CD4-positive, alpha-beta T cell (primary cell): ENCODE results near the gene RAB8B. TPM values are rescaled to one million over a fixed set of nuclear protein-coding genes. Genes with fewer than 3 reads are reported as not detected.

Experiments
- ATAC-seq: fragments of 200-7000 bp; cut with Tn5 transposase; one replicate; pipeline ENCODE4 v1.10.0; 2022; ENCODE audit warnings: mild to moderate bottlenecking; ENCODE audit not compliant: poor library complexity
- CTCF ChIA-PET: fragments of 350-600 bp; sonication (Branson Sonifier 250); formaldehyde crosslinking; loops from one replicate; lab custom pipeline; 2021; ENCODE audit warnings: antibody characterized with exemption, inconsistent platforms; lab: Charles Lee
- POLR2A ChIA-PET: fragments of 350-600 bp; sonication (Branson Sonifier 250); formaldehyde crosslinking; loops from one replicate; lab custom pipeline; 2021; ENCODE audit warnings: antibody characterized with exemption, inconsistent platforms; lab: Charles Lee
- DNase-seq, 14 experiments: peaks; one replicate each; pipeline ENCODE4 v3.0.0-alpha.2; 2013 to 2020; ENCODE audit warnings: mixed read lengths in 2 of 14
- H3K27ac ChIP-seq, 2 donors: one replicate each; pipeline versions ENCODE4 v1.5.1 to v1.7.0; 2013; ENCODE audit warnings: low read length in 2 of 2, low read depth in 1 of 2, mild to moderate bottlenecking in 1 of 2
- H3K27me3 ChIP-seq, 2 experiments: 1 replicate in 1 of 2; 2 replicates in 1 of 2; pipeline versions ENCODE4 v1.6.1 to v1.7.0; 2013; ENCODE audit warnings: low read length in 2 of 2, control low read depth in 1 of 2, mild to moderate bottlenecking in 1 of 2, moderate library complexity in 1 of 2; ENCODE audit not compliant: insufficient read depth in 2 of 2, control insufficient read depth in 1 of 2
- H3K36me3 ChIP-seq: one replicate; pipeline ENCODE4 v1.6.1; 2013; ENCODE audit warnings: low read length, control low read depth; ENCODE audit not compliant: insufficient read depth
- H3K4me1 ChIP-seq: one replicate; pipeline ENCODE4 v1.6.1; 2013; ENCODE audit warnings: low read length, control low read depth; ENCODE audit not compliant: insufficient read depth
- H3K4me3 ChIP-seq: one replicate; pipeline ENCODE4 v1.5.1; 2013; ENCODE audit warnings: mild to moderate bottlenecking, low read length, moderate library complexity
- H3K9me3 ChIP-seq, 2 experiments: 1 replicate in 1 of 2; 2 replicates in 1 of 2; pipeline versions ENCODE4 v1.6.1 to v1.7.0; 2013; ENCODE audit warnings: low read length in 2 of 2, mild to moderate bottlenecking in 2 of 2, control low read depth in 1 of 2, moderate library complexity in 1 of 2; ENCODE audit not compliant: control insufficient read depth in 1 of 2, insufficient read depth in 1 of 2
- H3K27ac Mint-ChIP-seq: one replicate; pipeline ENCODE4 v1.8.0; 2020; ENCODE audit warnings: mixed read lengths
- H3K27me3 Mint-ChIP-seq: one replicate; pipeline ENCODE4 v1.8.0; 2021; ENCODE audit warnings: mixed read lengths
- H3K36me3 Mint-ChIP-seq: one replicate; pipeline ENCODE4 v1.8.0; 2021; ENCODE audit warnings: low read depth, mixed read lengths
- H3K4me1 Mint-ChIP-seq: one replicate; pipeline ENCODE4 v1.8.0; 2021; ENCODE audit warnings: low read depth, mixed read lengths
- H3K4me3 Mint-ChIP-seq: one replicate; pipeline ENCODE4 v1.8.0; 2020; ENCODE audit warnings: mild to moderate bottlenecking, mixed read lengths
- H3K9me3 Mint-ChIP-seq: one replicate; pipeline ENCODE4 v1.8.0; 2020; ENCODE audit warnings: mixed read lengths
- intact Hi-C, 2 experiments: fragments of 100-400 bp; cut with DNase I in 1 of 2; cut with micrococcal nuclease in 1 of 2; formaldehyde crosslinking; loops; one replicate each; pipeline versions ENCODE4 v1.15.1 to v1.9.0; 2023 to 2025; cut with DNase I, micrococcal nuclease
- total RNA-seq, 174 experiments: library from RNA in 2 of 174; stranded (reverse) in 2 of 174; gene quantifications; one replicate each; pipeline ENCODE4 v1.2.3 and lab custom pipeline; 2021 to 2026
- TF ChIP-seq, protein P1 (sequence below): fragments of 200-600 bp; IDR thresholded peaks from one replicate; pipeline ENCODE4 v1.8.0; 2022; ENCODE audit warnings: antibody characterized with exemption, mild to moderate bottlenecking

Gene RAB8B
- total RNA-seq, 2 experiments from 2014 or later = 74.5 to 75.2 TPM

DNA sequence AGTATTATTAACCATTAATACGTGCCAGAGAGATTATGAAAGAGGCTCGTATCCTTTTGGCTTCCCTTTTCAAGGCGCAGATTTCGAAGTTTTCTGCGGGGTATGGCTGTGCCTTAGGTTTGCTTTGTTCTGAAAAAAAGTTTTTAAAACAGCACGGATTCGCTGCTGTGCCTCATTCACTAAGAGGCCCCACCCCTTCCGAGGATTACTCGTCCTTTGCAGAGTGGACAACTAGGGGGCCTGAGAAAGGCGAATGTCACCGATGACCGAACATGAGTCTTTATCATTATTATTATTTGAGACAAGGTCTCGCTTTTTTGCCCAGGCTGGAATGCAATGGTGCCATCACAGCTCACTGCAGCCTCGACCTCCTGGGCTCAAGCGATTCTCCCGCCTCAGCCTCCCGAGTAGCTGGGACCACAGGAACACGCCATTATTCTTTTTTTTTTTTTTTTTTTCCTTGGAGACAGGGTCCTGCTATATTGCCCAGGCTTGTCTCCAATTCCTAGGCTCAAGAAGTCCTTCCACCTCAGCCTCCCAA, 31.4 kb upstream of the RAB8B start:
- CTCF ChIA-PET = interaction anchor here (0.7 to 1.1 kb wide), 2 partner anchors 29 to 80 kb away, joined by 3 read pairs; no protein-coding TSS in a partner anchor
- peak in 8 of 14 experiments; percentile 1 to 61 (median 18) for DNase-seq
- TF ChIP-seq, protein P1, sequence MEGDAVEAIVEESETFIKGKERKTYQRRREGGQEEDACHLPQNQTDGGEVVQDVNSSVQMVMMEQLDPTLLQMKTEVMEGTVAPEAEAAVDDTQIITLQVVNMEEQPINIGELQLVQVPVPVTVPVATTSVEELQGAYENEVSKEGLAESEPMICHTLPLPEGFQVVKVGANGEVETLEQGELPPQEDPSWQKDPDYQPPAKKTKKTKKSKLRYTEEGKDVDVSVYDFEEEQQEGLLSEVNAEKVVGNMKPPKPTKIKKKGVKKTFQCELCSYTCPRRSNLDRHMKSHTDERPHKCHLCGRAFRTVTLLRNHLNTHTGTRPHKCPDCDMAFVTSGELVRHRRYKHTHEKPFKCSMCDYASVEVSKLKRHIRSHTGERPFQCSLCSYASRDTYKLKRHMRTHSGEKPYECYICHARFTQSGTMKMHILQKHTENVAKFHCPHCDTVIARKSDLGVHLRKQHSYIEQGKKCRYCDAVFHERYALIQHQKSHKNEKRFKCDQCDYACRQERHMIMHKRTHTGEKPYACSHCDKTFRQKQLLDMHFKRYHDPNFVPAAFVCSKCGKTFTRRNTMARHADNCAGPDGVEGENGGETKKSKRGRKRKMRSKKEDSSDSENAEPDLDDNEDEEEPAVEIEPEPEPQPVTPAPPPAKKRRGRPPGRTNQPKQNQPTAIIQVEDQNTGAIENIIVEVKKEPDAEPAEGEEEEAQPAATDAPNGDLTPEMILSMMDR = no peak

GRCh38 chr15:63160638-63161037, 28.8 kb upstream of the RAB8B start:
- H3K9me3 Mint-ChIP-seq = no peaks in the 10 kb centered on the region
- Histone ChIP-seq H3K4me1 (peaks cover 10% of the 10 kb centered on the region), H3K9me3 (no peaks in the 10 kb centered on the region), H3K36me3 (no peaks in the 10 kb centered on the region), H3K4me3 (no peak overlapping the region), H3K27ac (no peak overlapping the region), H3K27me3 (no peaks in the 10 kb centered on the region)
- no peak overlapping the region for H3K27ac Mint-ChIP-seq
- no peak for DNase-seq
- TF ChIP-seq, protein P1 = no peak
- H3K27me3 Mint-ChIP-seq = no peaks in the 10 kb centered on the region
- peaks cover 18% of the 10 kb centered on the region for H3K4me1 Mint-ChIP-seq
- H3K4me3 Mint-ChIP-seq = peak overlapping the region; percentile 23
- no peak for ATAC-seq
- ChIA-PET CTCF (no interaction called here), POLR2A (no interaction called here)
- intact Hi-C loops = no loop called here
- H3K36me3 Mint-ChIP-seq = peaks cover 17% of the 10 kb centered on the region

More for the DNA sequence above, 31.4 kb upstream of the RAB8B start:
- H3K9me3 Mint-ChIP-seq = no peaks in the 10 kb centered on the region
- H3K36me3 Mint-ChIP-seq = peaks cover 36% of the 10 kb centered on the region
- H3K27me3 Mint-ChIP-seq = no peaks in the 10 kb centered on the region
- POLR2A ChIA-PET = interaction anchor here (0.7 to 6.2 kb wide), 16 partner anchors 8 to 346 kb away, joined by 3 to 103 read pairs (median 6); partner anchors contain the start of genes APH1B, RAB8B and USP3
- Histone ChIP-seq H3K4me1 (peaks cover 10% of the 10 kb centered on the region), H3K4me3 (peak overlapping the region; percentile 95), H3K27ac (peak overlapping the region in 1 of 2 donors; percentile 46), H3K9me3 (no peaks in the 10 kb centered on the region), H3K27me3 (no peaks in the 10 kb centered on the region), H3K36me3 (peaks cover 15% of the 10 kb centered on the region)
- H3K4me1 Mint-ChIP-seq = peaks cover 32% of the 10 kb centered on the region
- intact Hi-C loops = loop anchor here (1.0 to 5.0 kb wide), 7 partner anchors 31 to 123 kb away; partner anchors contain the start of genes APH1B (in 1 of the 2) and RAB8B (in 1 of the 2)
- peak overlapping the region; percentile 91 for H3K4me3 Mint-ChIP-seq
- peak; percentile 19 for ATAC-seq
- peak overlapping the region; percentile 98 for H3K27ac Mint-ChIP-seq

DNA sequence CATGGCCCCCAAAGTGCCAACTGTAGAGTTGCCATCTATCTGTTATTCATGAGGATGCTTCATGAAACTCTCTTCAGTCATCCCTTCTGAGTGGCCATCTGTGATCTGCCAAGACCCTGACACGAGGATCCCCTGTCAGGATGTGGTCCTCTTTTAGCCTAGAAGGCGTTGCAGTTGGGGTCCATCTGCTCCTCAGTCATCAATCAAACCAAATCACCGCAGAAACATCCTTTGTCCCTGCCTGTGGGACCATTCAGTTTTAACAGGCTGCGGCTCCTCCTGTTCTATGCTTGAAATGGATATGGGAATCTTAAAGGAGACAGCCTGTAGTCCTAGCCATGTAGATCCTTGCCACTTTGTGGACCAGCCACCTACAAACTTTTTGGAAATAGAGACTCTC, 26.2 kb upstream of the RAB8B start:
- Mint-ChIP-seq H3K27ac (no peak overlapping the region), H3K4me3 (no peak overlapping the region), H3K9me3 (no peaks in the 10 kb centered on the region), H3K36me3 (no peaks in the 10 kb centered on the region), H3K4me1 (peaks cover 5% of the 10 kb centered on the region), H3K27me3 (no peaks in the 10 kb centered on the region)
- intact Hi-C loops = no loop called here
- H3K36me3 ChIP-seq = no peaks in the 10 kb centered on the region
- TF ChIP-seq, protein P1 = no peak
- POLR2A ChIA-PET = no interaction called here
- no peak for ATAC-seq
- H3K27ac ChIP-seq = no peak overlapping the region
- peaks cover 4% of the 10 kb centered on the region for H3K4me1 ChIP-seq
- no peaks in the 10 kb centered on the region for H3K9me3 ChIP-seq
- CTCF ChIA-PET = no interaction called here
- DNase-seq = no peak
- no peak overlapping the region for H3K4me3 ChIP-seq
- H3K27me3 ChIP-seq = no peaks in the 10 kb centered on the region
